Inflammatory macrophage (primary cell): ENCODE results near the gene PPP1R15A.
"Not testable (repeated sequence)": the region's sequence is repeated elsewhere in the genome, so short reads cannot be mapped to it uniquely, and the experiment has no call there.

ENCODE experiments used
- DNase-seq, 2 donors: peaks; one replicate each; pipeline ENCODE4 v3.0.0-alpha.2; 2020 to 2022

PPP1R15A gene

GRCh38 chr19:48881741-48882657 lies 9.8 kb downstream of the PPP1R15A start:
- no peak for DNase-seq

- no peak for DNase-seq
Measured at GRCh38 chr19:48883726-48884125, 11.5 kb downstream of the PPP1R15A start.

- no peak for DNase-seq
Measured at GRCh38 chr19:48887861-48888612, 15.8 kb downstream of the PPP1R15A start.

DNA sequence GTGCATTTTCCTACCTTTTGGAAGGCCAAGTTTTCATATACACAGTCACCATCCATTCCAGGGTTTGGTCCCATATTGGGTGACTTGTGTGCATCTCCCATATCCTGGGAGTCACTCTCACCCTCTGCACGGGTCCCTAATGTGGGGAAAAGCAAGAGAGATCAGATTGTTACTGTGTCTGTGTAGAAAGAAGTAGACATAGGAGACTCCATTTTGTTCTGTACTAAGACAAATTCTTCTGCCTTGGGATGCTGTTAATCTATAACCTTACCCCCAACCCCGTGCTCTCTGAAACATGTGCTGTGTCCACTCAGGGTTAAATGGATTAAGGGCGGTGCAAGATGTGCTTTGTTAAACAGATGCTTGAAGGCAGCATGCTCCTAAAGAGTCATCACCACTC lies 17.3 kb downstream of the PPP1R15A start:
- DNase-seq: not testable (repeated sequence)

DNA sequence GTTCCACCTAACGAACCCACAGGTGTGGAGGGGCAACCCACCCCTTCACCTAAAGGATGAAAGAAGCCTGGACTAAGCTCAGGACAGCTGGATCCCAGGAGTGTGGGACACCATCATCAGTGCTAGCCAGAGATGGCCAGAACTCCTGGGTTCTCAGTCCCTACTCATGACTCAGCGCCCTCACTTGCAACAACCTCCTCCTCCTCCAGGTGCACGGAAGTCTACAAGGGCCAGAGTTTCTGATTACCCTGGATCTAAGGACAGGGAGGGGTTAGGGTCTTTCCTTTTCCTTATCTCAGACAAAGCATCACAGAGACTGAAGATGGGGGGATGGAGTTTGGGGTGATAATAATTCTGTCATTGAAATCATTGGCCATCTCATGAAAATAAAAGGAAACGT lies 18.3 kb downstream of the PPP1R15A start:
- no peak for DNase-seq

DNA sequence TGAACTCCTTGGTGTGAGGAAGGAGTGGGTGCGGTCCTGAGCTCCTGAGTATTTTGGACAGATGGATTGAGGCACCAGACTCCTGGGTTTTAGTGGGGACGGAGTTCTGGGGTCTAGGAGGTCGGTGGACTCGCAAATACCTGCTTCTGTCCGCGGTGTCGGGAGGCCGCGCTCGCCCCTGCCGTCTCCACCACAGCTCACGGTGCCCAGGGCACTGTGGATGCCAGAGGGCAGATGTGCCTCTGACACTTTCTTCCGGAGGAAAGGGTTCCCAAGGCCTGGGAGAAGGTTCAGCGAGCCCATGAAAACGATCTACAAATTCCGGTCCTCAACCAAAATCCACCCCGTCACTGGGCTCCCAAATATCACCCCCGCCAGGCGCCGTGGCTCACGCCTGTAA lies 23.0 kb downstream of the PPP1R15A start:
- DNase-seq: no peak

DNA sequence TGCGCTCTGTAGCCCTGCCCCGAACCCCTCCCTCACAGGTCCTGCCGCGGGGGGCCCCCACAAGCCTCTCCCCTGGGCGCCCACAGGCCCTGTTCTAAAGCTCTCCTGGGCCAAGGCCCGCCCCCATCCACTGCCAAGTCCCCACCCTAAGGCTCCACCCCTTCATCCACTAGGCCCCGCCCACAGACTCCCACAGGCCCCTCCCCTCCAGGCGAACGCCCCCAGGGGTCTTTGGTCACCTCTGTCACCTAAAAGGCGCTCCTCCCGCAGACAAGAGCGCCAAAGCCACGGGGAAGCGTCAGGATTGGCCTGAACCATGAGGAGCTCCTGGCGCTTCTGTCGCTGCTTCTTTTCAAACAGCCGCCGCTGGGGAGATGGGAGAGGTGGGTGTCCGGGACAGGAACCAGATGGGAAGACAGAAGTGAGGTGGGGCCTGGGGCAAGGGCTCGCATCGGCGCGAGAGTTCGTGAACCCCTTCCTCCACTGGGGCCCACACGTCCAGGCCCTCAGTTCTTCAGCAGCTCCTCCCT lies 24.0 kb downstream of the PPP1R15A start:
- no peak for DNase-seq

GRCh38 chr19:48897181-48897580 lies 25.0 kb downstream of the PPP1R15A start:
- DNase-seq: no peak

DNA sequence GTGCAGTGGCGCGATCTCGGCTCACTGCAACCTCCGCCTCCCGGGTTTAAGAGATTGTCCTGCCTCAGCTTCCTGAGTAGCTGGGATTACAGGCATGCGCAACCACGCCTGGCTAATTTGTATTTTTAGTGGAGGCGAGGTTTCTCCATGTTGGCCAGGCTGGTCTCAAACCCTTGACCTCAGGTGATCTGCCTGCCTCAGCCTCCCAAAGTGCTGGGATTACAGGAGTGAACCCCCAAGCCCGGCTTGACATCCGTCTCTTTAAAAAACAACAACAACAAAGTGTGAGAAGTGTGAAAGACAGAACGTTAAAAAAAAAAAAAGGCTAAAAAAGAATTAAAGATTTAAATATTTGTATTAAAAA lies 27.1 kb downstream of the PPP1R15A start:
- DNase-seq: not testable (repeated sequence)

GRCh38 chr19:48899781-48900476 lies 27.7 kb downstream of the PPP1R15A start, which contains the start of gene NUCB1:
NUCB1 (plus strand) TSS chr19:48900312; CDS start chr19:48900797, 485 bp downstream.
- DNase-seq: peak; percentile 100

- peak; percentile 53 to 64 for DNase-seq
Measured at GRCh38 chr19:48900477-48901406, 28.5 kb downstream of the PPP1R15A start.

GRCh38 chr19:48902291-48902690 lies 30.1 kb downstream of the PPP1R15A start:
- not testable (repeated sequence) for DNase-seq

GRCh38 chr19:48903788-48904187 lies 31.6 kb downstream of the PPP1R15A start:
- not testable (repeated sequence) for DNase-seq

DNA sequence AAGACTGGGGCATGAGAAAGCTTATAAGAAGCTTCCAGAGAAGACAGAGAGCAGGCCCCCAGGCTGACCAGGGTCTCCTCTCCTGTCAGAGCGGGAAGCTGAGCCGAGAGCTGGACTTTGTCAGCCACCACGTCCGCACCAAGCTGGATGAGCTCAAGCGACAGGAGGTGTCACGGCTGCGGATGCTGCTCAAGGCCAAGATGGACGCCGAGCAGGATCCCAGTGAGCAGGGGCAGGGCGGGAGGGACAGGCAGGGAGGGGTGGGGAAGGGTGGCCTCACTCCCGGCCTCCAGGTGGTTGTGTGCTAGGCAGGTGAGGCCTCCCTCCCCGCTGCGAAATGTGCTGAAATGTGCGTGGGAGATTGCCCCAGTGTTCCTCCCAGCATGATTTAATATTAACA lies 33.4 kb downstream of the PPP1R15A start:
- no peak for DNase-seq

DNA sequence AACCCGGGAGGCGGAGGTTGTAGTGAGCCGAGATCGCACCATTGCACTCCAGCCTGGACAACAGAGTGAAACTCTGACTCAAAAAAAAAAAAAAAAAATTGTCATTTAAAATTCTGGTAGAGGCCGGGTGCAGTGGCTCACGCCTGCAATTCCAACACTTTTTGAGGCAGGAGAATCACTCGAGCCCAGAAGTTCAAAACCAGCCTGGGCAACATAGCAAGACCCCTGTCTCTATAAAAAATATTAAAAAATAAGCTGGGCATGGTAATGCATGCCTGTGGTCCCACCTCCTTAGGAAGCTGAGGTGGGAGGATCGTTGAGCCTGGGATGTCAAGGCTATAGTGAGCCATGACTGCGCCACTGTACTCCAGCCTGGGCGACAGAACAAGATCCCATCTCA lies 34.1 kb downstream of the PPP1R15A start:
- no peak for DNase-seq

DNA sequence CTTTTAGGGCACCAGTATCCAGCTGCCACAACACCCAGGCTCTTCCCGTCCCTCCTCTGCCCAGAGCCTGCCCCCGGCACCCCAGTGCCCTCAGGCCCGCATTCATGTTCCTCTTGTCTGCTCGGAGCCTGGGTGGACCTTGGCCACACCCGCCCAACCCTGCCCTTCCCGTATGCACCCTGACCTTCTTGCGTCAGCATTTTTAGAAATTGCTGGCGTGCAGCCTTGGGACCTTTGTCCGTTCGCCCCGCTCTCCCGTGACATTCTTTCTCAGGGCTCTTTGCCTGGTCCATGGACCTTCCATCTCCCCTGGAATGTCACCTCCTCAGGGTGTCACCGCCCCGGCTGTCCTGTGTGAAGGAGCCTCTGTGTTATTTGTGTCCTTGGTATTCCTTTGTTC lies 35.5 kb downstream of the PPP1R15A start:
- peak; percentile 83 to 84 for DNase-seq

DNA sequence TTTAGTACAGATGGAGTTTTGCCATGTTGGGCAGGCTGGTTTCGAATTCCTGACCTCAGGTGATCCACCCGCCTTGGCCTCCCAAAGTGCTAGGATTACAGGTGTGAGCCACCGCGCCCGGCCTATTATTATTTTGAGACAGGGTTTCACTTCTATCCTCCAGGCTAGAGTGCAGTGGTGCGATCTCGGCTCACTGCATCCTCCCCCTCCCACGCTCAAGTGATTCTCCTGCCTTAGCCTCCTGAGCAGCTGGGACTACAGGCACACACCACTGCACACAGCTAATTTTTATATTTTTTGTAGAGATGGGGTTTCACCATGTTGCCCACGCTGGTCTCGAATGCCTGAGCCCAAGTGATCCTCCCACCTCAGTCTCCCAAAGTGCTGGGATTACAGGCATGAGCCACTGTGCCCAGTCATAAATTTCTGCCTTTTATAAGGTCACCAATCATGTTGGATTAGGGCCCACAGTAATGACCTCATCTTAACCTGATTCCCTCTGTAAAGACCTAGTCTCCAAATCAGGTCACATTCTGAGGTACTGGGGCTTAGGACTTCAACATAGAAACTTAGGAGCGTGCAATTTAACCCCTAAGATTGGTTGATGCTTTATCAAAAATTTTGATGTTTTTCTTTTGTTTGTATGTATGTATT lies 37.3 kb downstream of the PPP1R15A start:
- not testable (repeated sequence) for DNase-seq

DNA sequence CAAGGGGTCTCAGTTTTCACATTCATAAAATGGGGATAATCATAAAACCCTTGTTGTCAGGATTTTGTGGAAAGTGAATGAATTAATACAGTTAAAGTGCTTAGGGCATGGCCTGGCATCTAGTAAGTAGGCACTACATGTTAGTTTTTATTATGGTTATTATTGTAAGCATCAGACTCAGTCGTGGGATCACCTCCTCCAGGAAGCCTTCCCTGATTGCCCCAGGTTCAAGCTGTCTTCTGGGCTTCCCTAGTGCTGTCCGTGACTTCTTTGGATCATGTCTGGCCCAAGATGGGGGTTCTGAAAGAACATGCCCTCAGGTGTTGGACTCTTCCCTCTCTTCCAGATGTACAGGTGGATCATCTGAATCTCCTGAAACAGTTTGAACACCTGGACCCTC lies 38.6 kb downstream of the PPP1R15A start:
- no peak for DNase-seq

- no peak for DNase-seq
Measured at GRCh38 chr19:48913114-48913889, 41.1 kb downstream of the PPP1R15A start.

DNA sequence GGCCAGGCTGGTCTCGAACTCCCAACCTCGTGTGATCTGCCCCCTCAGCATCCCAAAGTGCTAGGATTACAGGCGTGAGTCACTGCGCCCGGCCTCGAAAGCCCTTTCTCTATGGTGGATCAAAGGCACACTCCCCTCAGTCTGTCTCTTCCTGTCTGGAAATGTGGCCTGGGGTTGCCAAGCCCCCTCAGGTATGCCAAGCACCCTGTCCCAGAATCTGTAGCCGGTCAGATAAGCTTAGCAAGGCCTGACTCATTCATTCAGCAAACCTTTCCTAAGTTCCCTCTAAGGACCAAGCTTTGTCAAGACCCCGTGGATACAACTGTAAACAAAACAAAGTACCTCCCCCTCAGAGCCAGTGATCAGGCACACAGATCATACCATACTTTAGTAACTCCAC lies 42.0 kb downstream of the PPP1R15A start:
- no peak for DNase-seq
